Measurements from ENCODE around the gene PCARE.

Gene PCARE

DNA sequence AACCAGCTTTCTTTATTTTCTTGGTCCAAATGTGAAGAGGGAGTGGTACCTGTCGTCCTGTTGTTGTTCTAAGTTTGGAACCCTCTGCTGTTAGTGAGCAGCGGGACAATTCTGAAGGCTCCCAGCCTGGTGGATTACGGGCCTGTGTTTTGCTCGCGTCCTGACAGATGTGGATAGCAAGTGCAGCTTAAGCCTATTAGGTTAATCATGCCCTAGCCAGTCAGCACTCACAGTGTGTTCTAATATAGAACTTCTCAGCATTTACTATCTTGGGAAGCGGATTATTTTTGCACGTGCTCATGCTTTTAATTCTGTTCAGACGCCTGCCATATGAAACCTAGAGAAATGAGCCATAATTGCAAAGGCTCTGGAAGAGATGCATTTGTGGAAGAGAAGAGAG lies at the start of gene PCARE:
TSS of gene PCARE (minus strand) at position 113 of the 400 bp plus-strand sequence. CDS start 262 bp downstream, outside the sequence.
- TF ChIP-seq, protein P1, sequence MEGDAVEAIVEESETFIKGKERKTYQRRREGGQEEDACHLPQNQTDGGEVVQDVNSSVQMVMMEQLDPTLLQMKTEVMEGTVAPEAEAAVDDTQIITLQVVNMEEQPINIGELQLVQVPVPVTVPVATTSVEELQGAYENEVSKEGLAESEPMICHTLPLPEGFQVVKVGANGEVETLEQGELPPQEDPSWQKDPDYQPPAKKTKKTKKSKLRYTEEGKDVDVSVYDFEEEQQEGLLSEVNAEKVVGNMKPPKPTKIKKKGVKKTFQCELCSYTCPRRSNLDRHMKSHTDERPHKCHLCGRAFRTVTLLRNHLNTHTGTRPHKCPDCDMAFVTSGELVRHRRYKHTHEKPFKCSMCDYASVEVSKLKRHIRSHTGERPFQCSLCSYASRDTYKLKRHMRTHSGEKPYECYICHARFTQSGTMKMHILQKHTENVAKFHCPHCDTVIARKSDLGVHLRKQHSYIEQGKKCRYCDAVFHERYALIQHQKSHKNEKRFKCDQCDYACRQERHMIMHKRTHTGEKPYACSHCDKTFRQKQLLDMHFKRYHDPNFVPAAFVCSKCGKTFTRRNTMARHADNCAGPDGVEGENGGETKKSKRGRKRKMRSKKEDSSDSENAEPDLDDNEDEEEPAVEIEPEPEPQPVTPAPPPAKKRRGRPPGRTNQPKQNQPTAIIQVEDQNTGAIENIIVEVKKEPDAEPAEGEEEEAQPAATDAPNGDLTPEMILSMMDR (IDR thresholded peaks at IDR 0.05; ENCODE audit: insufficient read depth, low read depth, low read length, missing control alignments): no peak
- no peak for DNase-seq (ENCODE audit: low read depth)
- no peak within 1 kb of the TSS for H3K4me3 ChIP-seq (ENCODE audit: low read depth, low read length)

DNA sequence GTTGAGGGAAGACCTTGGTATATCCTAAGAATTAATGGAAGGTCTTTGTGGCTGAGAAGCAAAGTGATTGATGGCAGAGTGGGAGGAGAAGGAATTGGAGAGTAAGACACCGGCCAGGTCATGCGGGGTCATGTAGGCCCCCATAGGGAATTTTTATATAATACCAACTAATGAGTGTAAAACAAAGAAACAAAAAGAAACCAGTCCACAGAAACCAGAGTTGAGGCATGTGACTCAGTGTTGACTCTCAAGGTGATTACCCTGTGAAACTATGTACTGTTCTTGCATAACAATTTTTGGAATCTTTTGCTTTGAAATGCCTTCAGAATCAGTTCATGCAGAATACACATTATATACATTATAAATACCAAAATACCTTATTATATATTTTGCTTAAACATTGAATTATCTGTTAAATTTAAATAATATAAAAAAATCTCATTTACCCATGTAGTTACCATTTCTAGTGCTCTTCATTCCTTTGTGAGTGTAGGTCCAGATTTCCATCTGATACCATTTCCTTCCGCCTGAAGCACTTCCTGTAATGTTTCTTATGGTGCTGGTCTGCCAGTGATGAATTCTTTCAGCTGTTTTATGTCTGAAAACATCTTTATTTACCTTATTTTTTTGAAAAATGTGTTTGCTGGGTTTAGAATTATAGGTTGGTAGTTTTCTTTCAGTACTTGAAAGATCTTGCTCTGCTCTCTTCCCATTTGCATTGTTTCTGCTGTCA lies 49.5 kb upstream of the PCARE start:
- TF ChIP-seq, protein P1 (IDR thresholded peaks at IDR 0.05; ENCODE audit: insufficient read depth, low read depth, low read length, missing control alignments): no peak
- H3K4me3 ChIP-seq (ENCODE audit: low read depth, low read length): no peak overlapping the region
- no peak for DNase-seq (ENCODE audit: low read depth)

DNA sequence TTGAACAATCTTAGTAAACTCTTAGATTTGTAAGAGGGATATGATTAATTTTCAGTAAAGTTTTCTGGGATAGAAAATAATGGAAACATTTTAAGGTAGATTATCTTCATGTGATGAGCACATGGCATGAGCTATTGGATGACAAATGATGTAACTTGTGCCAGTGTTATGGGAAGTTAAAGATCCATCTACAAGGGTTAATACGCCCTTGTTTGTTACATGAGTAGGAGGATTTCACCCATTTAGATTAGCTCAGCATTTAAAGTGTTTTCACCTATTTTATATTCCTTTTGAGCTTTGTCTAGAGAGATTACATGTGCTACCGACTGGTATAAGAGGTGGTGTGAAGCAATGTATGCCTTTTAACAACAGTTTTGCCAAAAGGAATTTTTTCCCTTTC lies 46.5 kb upstream of the PCARE start:
- TF ChIP-seq, protein P1 (IDR thresholded peaks at IDR 0.05; ENCODE audit: insufficient read depth, low read depth, low read length, missing control alignments): no peak
- H3K4me3 ChIP-seq (ENCODE audit: low read depth, low read length): no peak overlapping the region

DNA sequence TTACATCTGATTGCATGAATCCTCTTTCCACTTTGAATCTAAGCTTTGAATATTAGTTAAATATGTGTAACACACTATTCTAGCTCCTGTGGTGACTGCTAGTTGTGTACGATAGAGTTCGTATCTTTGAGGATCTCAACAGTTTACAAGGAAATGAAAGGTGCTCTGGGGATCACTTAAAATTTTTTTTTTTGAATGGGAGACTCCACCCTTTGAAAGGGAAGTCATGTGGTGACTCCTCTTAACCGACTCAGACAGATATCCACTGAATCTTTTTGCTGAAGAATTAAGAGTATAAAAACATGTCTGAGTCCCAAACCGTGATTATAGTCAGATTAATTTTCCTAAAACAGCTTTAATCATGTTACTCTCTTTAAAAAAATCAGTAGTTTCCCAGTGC lies 44.9 kb upstream of the PCARE start:
- DNase-seq (ENCODE audit: low read depth): no peak
- TF ChIP-seq, protein P1 (IDR thresholded peaks at IDR 0.05; ENCODE audit: insufficient read depth, low read depth, low read length, missing control alignments): no peak
- no peak overlapping the region for H3K4me3 ChIP-seq (ENCODE audit: low read depth, low read length)

More for the DNA sequence above, 46.5 kb upstream of the PCARE start:
- DNase-seq (ENCODE audit: low read depth): no peak

DNA sequence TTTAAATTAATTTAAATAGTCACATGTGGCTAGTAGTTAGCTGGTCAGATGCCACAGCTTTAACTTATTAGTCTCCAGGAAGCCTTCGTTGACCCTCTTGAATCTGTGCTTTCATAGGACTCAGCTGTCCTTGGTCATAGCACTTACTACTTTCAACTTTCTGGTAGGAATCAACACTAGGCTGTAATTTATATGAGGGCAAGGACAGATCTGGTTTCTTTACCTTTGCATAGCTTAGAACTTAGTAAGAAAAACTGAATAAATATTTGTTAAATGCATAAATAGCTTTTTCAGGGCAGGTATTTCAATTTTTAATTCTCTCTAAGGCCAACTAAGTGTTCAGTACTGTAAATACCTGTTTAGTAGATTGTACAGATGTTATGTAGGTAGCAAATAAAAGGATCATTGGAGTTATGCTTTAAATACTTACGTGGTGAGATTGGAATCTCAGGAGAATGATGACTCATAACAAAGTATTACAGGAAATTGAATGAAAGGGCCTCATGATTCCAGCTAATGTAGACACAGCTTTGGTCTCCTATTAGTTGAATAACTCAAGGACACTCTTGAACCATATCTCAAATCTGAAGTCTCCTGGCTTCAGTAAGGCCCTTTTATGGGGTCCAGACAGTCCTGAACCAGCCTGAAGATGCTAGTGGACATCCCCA lies 43.4 kb upstream of the PCARE start:
- TF ChIP-seq, protein P1 (IDR thresholded peaks at IDR 0.05; ENCODE audit: insufficient read depth, low read depth, low read length, missing control alignments): no peak
- no peak overlapping the region for H3K4me3 ChIP-seq (ENCODE audit: low read depth, low read length)
- DNase-seq (ENCODE audit: low read depth): no peak

DNA sequence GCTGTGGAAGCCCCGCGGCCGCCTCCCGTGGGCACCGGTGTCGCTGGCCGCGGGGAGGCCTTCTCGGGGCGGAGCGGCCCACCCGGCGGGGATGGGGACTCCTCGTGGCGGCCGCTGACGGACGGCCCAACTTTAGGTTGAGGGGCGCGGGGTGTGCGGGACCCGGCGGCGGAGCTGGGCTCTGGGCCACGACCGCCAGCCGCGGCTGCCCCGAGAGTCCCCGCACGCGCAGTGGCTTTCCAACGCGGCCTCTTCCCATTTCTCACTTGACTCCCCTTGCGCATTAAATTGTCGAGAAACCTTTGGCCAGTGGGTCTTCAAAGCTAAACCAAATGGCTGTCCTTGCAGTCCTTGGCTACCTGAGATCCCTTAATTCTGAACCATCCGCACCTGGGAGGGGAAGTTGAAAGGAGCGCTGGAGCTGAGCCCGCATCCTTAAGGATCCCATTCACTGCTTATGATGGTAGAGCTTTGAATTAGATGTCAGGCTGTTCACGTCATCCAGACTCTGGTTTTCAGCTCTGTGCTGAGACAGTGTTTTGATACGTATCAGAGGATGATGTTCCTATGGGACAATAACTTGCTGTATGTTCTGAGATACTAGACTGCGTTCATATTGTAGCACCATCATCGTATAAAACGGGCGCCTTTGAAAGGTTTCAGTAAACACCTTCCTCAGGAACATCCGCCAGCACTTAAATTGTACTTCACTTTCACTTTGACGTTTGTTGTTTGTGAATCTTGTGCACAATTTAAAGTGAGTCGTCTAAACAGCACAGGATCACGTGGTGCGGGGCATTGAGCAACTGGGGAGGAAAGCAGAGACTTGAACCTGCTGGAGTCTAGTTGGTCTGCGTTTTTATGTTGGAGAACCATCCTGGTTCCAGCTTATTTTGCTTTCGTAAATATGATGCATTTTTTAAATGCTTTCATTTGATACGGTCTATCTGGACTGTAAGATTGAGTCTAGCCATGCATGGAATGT lies 41.8 kb upstream of the PCARE start:
- H3K4me3 ChIP-seq (ENCODE audit: low read depth, low read length): peak overlapping the region; percentile 71
- TF ChIP-seq, protein P1 (IDR thresholded peaks at IDR 0.05; ENCODE audit: insufficient read depth, low read depth, low read length, missing control alignments): no peak
- peak; percentile 89 for DNase-seq (ENCODE audit: low read depth)

Measured in GM12865 (cell line).